SIG-M5 treated with dmso at 0.1 percent for 504 hours (cell line): ENCODE results near the gene KCNK10.
A peak's percentile ranks its signal among the peaks of the same experiment; 100 is the strongest.

Source experiments
- DNase-seq: peaks from one replicate; lab custom pipeline; 2025; ENCODE audit not compliant: unreplicated experiment; lab: John Stamatoyannopoulos, UW

Gene KCNK10

DNA sequence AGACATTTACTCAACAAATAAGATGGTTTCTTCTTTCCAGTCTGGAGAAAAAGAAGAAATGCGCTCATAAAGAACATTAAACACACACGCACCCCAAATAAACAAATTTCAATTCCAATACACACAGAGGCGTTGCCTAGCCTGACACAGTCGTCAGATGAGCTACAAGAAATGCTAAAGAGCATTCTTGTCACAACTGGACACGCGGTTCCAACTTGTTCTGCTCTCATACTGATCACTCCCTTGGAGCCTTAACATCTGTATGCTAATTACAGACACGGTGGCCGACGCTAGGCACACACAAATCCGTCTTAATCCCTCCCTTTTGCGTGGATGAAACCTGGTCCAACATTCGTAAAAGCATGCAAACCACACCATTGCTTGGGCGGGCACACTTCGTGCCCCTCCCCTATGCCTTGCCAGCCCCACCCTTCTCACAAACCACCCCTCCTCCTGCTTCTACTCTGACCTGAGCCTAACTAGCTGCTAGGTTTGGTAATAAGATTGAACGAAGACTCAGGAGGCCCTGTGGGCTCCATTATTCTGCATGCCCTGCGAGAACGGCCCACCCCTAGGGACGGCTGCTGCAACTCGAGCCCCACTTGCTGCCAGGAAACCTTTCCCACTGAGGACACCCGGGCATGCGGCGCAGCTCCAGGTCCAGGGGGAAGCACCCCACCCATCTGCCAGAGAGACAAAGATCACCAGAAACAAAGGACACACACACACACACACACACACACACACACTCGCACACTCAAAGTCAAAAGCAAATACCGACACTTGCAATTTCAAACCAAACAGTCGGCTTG is 1.2 kb downstream of the KCNK10 start:
- no peak for DNase-seq

GRCh38 chr14:88318406-88318805 is 4.7 kb downstream of the KCNK10 start:
- DNase-seq: no peak

DNA sequence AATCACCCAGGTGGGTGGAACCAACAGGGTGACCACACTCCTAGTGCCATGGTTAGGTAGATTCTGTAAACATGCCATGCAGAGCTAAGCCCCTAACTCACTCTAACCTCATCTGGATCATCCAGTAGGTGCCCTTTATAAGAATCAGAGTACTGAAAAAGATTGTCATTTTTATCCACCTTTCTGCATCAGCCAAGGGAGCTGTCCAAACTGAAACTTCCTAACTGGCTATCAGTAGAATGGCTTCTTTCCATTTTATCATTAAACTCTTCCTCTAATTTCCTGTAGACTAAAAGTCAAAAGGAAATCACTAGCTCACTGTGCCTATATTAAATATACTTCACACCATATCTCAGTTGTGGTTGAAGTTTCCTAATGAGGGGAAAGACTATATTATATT is 6.5 kb downstream of the KCNK10 start:
- no peak for DNase-seq

GRCh38 chr14:88312257-88312656 is 10.8 kb downstream of the KCNK10 start:
- DNase-seq: no peak

- no peak for DNase-seq
These were observed 11.3 kb downstream of the KCNK10 start for GRCh38 chr14:88311780-88312179.

GRCh38 chr14:88310449-88310848 is 12.6 kb downstream of the KCNK10 start:
- no peak for DNase-seq

DNA sequence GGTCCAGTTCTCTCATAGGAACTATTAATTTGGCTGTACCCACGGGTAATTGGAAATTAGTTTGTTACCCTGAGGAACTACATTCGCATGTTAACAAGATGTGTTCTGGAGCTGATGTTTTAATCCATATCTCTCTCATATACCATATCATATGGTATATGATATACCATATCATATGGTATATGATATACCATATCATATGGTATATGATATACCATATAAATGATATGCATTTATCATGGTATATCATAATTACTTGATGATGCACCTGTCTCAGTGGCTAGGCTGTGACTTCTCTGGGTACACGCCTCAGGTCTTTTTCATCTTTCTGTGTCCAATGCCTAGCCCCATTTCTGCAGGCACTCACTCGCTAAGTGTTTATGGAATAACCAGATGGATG is 13.0 kb downstream of the KCNK10 start:
- no peak for DNase-seq

GRCh38 chr14:88305528-88306322 is 17.3 kb downstream of the KCNK10 start:
- no peak for DNase-seq

DNA sequence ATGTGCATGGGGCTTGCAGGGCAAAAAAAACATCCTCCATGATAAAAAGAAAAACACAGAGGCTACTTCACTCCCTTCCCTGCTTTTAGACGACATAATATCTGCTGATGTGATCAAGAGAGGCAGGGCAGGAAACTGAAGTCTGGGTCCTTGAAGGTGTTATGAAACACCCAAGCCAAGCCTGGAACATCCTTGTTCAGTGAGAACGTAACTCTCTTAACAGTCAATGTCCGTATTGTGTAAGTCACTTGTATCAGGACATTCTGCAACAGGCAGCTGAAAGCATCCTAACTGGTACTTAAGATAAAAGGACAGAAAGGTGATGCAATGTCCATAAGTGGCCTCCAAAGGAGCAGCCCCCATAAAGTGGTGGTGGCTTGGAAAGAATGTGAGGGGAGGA is 20.0 kb downstream of the KCNK10 start:
- DNase-seq: peak; percentile 80

GRCh38 chr14:88301381-88301780 is 21.7 kb downstream of the KCNK10 start:
- no peak for DNase-seq

DNA sequence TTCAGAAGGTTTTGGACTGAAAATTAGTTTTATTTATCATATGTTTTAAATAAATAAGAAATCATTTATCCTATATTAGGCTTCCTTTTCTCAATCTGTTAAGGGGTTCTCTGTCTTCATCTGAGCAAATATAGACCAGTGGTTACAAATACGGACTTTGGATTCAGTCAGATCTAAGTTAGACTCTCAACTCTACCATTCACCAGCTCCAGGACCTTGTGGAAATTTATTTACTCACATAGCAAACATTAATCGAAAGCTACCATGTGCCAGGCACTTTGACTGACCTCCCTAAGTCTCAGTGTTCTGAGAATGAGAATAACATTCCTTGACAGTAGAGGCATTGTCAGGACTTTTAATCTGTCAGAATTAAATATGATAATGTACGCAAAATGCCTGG is 22.3 kb downstream of the KCNK10 start:
- no peak for DNase-seq

GRCh38 chr14:88299865-88300530 is 23.1 kb downstream of the KCNK10 start:
- peak; percentile 91 for DNase-seq

GRCh38 chr14:88297306-88297705 is 25.8 kb downstream of the KCNK10 start:
- peak; percentile 77 for DNase-seq

DNA sequence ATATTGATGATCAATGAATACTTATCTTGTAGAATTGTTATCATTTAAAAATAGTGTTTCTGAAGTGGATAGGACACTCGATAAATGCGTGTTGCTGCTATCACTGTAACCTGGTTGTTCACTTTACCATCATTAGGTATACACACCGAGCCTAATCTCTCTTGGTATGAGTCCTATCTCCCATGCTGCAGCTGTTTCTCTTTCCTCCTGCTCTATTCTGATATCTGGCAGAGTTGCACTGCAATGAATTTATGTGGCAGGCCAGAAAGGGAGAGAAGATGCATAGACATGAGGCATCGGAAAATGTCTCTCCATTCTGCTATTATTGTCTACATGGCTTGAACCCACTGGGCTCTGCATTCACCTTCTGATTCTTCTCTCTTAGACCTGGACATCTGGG is 26.7 kb downstream of the KCNK10 start:
- DNase-seq: no peak

GRCh38 chr14:88289996-88290395 is 33.1 kb downstream of the KCNK10 start:
- DNase-seq: no peak

DNA sequence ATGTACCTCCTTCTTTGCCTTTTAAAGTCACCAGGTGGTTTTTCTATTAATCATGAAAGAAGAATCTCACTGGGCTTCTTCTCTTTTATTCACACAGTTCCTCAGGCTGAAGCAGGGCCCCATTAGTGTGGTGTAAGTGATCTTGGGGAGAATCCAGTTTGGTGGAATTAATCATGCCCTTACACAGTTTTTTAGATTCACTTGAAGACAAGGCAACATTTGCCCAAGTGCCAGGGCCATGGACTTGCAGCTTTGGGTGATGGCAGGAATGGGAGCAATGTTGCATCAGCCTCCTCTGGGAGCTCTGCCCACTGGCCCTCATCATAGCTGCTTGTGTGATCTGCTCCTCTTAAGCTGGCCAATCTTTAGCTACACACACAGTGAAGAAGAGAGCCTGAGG is 33.8 kb downstream of the KCNK10 start:
- no peak for DNase-seq

- DNase-seq: no peak
These were observed 36.8 kb downstream of the KCNK10 start for GRCh38 chr14:88286309-88286708.

GRCh38 chr14:88281447-88281846 is 41.6 kb downstream of the KCNK10 start:
- DNase-seq: no peak

- DNase-seq: no peak
These were observed 46.0 kb downstream of the KCNK10 start for GRCh38 chr14:88276923-88277596.

GRCh38 chr14:88272390-88273269 is 50.4 kb downstream of the KCNK10 start:
- no peak for DNase-seq
